DOHH2 (cell line): ENCODE data around the gene ADD3.

Experiments
- H3F3A ChIP-seq: fragments of 200-600 bp; sonication (generic), shearing (Covaris generic); 2 replicates; pipeline ENCODE4 v1.6.0; 2016; ENCODE audit warnings: antibody characterized with exemption, mild to moderate bottlenecking; ENCODE audit not compliant: control insufficient read depth, insufficient read depth
- H3K27ac ChIP-seq: fragments of 200-600 bp; sonication (generic); 2 replicates; pipeline ENCODE4 v1.5.1; 2014; ENCODE audit warnings: low read depth, mild to moderate bottlenecking, low read length, moderate library complexity
- H3K27me3 ChIP-seq: fragments of 200-600 bp; sonication (generic); 2 replicates; pipeline ENCODE4 v1.6.1; 2014; ENCODE audit warnings: mild to moderate bottlenecking, low read length, mixed read lengths; ENCODE audit not compliant: control insufficient read depth
- H3K36me3 ChIP-seq: fragments of 200-600 bp; sonication (generic); 2 replicates; pipeline ENCODE4 v1.6.1; 2014; ENCODE audit warnings: mild to moderate bottlenecking, low read length, moderate library complexity, mixed read lengths; ENCODE audit not compliant: control insufficient read depth
- H3K4me1 ChIP-seq: fragments of 200-600 bp; sonication (generic); 2 replicates; pipeline ENCODE4 v1.6.1; 2014; ENCODE audit warnings: mild to moderate bottlenecking, low read length, mixed read lengths; ENCODE audit not compliant: control insufficient read depth
- H3K4me2 ChIP-seq: fragments of 200-600 bp; sonication (generic); 2 replicates; pipeline ENCODE4 v1.6.0; 2014; ENCODE audit warnings: mild to moderate bottlenecking, low read length, moderate library complexity
- H3K4me3 ChIP-seq: fragments of 200-600 bp; sonication (generic); 2 replicates; pipeline ENCODE4 v1.5.1; 2014; ENCODE audit warnings: mild to moderate bottlenecking, low read length, mixed read lengths
- H3K79me2 ChIP-seq: fragments of 200-600 bp; sonication (generic); 2 replicates; pipeline ENCODE4 v1.6.1; 2014; ENCODE audit warnings: mild to moderate bottlenecking, low read length, mixed read lengths; ENCODE audit not compliant: control insufficient read depth
- H3K9me2 ChIP-seq: fragments of 200-600 bp; sonication (generic); replicated peaks from 2 replicates; pipeline ENCODE4 v1.6.1; 2014; ENCODE audit warnings: mild to moderate bottlenecking, low read length, mixed read lengths; ENCODE audit not compliant: control insufficient read depth
- H3K9me3 ChIP-seq: fragments of 200-600 bp; sonication (generic); 2 replicates; pipeline ENCODE4 v1.6.1; 2014; ENCODE audit warnings: antibody characterized with exemption, low read length, mixed read lengths; ENCODE audit not compliant: control insufficient read depth, insufficient read depth
- H4K20me1 ChIP-seq: fragments of 200-600 bp; sonication (generic); 2 replicates; pipeline ENCODE4 v1.6.0; 2014; ENCODE audit warnings: low read depth, mild to moderate bottlenecking, antibody characterized with exemption, low read length, moderate library complexity; ENCODE audit not compliant: control insufficient read depth, insufficient read depth
- EZH2phosphoT487 ChIP-seq: fragments of 200-600 bp; sonication (generic); IDR thresholded peaks from 2 replicates; pipeline ENCODE4 v1.6.1; 2017; ENCODE audit warnings: borderline replicate concordance, mild to moderate bottlenecking, antibody characterized with exemption, low read length, moderate library complexity, mixed read lengths
- TF ChIP-seq, protein P1 (sequence below): fragments of 200-600 bp; sonication (generic); IDR thresholded peaks from one replicate; pipeline ENCODE4 v1.5.1; 2014; ENCODE audit warnings: antibody characterized with exemption, mild to moderate bottlenecking, low read depth, low read length; ENCODE audit not compliant: poor library complexity, severe bottlenecking

Gene ADD3

DNA sequence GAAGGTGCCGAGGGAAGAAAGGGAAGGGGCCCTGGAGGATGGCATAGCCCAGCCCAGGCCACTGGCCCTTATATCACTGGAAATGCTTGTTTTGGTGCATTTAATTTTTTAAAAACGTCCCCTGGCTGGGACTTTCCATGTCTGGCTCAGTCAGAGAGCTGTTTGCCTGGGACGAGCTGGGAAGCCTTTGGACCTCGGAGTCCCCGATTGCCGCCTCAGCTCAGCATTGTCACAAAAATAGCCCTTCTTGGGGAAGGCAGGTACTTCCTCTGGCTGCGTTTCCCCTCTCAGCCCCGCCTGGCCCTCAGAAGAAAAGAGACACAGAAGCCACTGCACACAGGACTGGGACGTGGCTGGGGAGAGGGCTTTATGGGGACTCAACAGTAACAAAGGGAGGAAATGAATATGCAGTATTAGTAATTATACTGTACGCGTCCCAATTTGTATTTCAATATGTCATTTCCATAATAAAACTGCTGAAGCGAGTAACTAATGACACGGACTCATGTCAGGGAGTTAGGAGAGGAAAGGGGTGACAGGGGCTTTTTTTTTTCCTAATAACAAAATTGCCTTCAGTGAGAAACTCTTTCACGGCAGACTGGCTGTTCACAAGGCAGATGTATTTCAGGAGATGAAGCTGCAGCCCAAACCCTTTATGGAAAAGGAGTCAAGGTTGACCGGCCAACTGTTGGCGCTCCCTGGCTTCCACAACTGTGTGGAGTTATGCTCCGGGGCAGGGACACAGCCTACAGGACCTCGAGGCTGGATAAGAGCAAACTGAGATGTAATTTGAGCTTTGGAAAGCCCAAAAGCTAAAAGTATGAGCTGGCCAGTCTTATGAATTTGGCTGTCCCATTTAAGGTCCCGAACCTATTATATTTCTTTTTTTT lies 168.6 kb downstream of the ADD3 start:
- Histone ChIP-seq H3K4me3 (no peak overlapping the region), H3K4me1 (peaks cover 8% of the 10 kb centered on the region), H3K9me3 (no peaks in the 10 kb centered on the region), H3K27me3 (peaks cover 24% of the 10 kb centered on the region), H3K36me3 (no peaks in the 10 kb centered on the region), H3K4me2 (peak overlapping the region; percentile 17; the same call in 1 of the 2 replicates), H3K9me2 (no peaks in the 10 kb centered on the region), H3K27ac (no peak overlapping the region), H3F3A (no peaks in the 10 kb centered on the region), H4K20me1 (no peaks in the 10 kb centered on the region), H3K79me2 (no peaks in the 10 kb centered on the region)
- no peak for TF ChIP-seq EZH2phosphoT487
- TF ChIP-seq, protein P1, sequence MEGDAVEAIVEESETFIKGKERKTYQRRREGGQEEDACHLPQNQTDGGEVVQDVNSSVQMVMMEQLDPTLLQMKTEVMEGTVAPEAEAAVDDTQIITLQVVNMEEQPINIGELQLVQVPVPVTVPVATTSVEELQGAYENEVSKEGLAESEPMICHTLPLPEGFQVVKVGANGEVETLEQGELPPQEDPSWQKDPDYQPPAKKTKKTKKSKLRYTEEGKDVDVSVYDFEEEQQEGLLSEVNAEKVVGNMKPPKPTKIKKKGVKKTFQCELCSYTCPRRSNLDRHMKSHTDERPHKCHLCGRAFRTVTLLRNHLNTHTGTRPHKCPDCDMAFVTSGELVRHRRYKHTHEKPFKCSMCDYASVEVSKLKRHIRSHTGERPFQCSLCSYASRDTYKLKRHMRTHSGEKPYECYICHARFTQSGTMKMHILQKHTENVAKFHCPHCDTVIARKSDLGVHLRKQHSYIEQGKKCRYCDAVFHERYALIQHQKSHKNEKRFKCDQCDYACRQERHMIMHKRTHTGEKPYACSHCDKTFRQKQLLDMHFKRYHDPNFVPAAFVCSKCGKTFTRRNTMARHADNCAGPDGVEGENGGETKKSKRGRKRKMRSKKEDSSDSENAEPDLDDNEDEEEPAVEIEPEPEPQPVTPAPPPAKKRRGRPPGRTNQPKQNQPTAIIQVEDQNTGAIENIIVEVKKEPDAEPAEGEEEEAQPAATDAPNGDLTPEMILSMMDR = no peak

GRCh38 chr10:110179220-110179619 lies 171.4 kb downstream of the ADD3 start:
- Histone ChIP-seq H3K4me1 (peaks cover 8% of the 10 kb centered on the region), H3K4me3 (no peak overlapping the region), H3K9me2 (no peaks in the 10 kb centered on the region), H3K4me2 (no peak overlapping the region), H3K27me3 (peaks cover 20% of the 10 kb centered on the region; the same call in 1 of the 2 replicates), H3K36me3 (no peaks in the 10 kb centered on the region), H3K27ac (no peak overlapping the region), H3K9me3 (no peaks in the 10 kb centered on the region), H3K79me2 (no peaks in the 10 kb centered on the region), H3F3A (no peaks in the 10 kb centered on the region), H4K20me1 (no peaks in the 10 kb centered on the region)
- TF ChIP-seq, protein P1 = no peak
- TF ChIP-seq EZH2phosphoT487 = no peak

GRCh38 chr10:110181451-110181850 lies 173.7 kb downstream of the ADD3 start:
- TF ChIP-seq EZH2phosphoT487 = no peak
- TF ChIP-seq, protein P1 = no peak
- Histone ChIP-seq H3F3A (no peaks in the 10 kb centered on the region), H3K36me3 (no peaks in the 10 kb centered on the region), H3K27ac (no peak overlapping the region), H3K4me3 (no peak overlapping the region), H3K9me3 (no peaks in the 10 kb centered on the region), H3K9me2 (no peaks in the 10 kb centered on the region), H3K4me1 (peaks cover 3% of the 10 kb centered on the region), H4K20me1 (no peaks in the 10 kb centered on the region), H3K4me2 (no peak overlapping the region), H3K79me2 (no peaks in the 10 kb centered on the region), H3K27me3 (peaks cover 12% of the 10 kb centered on the region; the same call in 1 of the 2 replicates)
